Stimulated activated CD8-positive, alpha-beta memory T cell treated with anti-CD3 and anti-CD28 coated beads, Interleukin-7, amount 100 ng/mL, for 1 hour (primary cell): ENCODE measurements around the gene HELZ.

ENCODE experiments used
- DNase-seq, 2 donors: peaks; one replicate each; pipeline ENCODE4 v3.0.0-alpha.2; 2020; ENCODE audit warnings: low read depth in 2 of 2

HELZ gene

GRCh38 chr17:67194134-67194533, 50.9 kb downstream of the HELZ start:
- no peak for DNase-seq

DNA sequence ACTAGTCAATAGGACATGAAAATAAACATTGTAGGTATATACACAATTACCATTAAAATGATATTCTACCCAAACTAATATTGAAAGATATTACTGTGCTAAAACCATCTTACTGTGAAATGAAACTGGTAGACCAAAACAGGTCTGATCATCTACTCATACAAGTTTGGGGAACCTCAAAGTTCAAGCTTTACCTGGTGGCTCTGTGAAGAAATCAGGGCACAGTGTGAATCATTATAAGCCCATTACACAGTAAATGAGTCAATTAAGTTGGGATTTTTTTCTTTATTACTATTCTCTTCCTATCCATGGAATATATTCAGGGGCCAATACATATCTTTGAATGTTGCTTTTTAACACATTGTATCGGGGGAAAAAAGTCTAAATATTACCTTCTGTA, 57.1 kb downstream of the HELZ start:
- no peak for DNase-seq

DNA sequence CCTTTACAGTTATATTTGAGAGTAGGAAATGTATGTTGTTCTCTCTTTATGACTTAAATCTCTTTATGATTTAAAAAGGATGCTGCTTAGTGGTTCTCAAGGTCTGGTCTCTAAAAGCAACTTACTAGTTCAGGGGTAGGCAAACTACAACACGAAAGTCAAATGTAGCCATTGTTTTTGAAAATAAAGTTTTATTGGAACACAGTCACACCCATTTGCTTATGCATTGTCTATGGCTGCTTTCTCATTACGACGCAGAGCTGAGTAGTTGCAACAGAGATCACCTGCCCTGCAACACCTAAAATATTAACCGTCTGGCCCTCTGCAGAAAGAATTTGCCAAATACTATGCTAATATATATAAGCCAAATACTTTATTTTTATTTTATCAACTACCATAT, 58.2 kb downstream of the HELZ start:
- no peak for DNase-seq

GRCh38 chr17:67183531-67183930, 61.5 kb downstream of the HELZ start:
- DNase-seq, result no peak

- no peak for DNase-seq
Measured at GRCh38 chr17:67181825-67182224, 63.2 kb downstream of the HELZ start.

- DNase-seq, result no peak
Measured at GRCh38 chr17:67180275-67180674, 64.7 kb downstream of the HELZ start.

GRCh38 chr17:67178555-67178954, 66.4 kb downstream of the HELZ start:
- DNase-seq, result no peak

GRCh38 chr17:67177732-67178131, 67.3 kb downstream of the HELZ start:
- no peak for DNase-seq

DNA sequence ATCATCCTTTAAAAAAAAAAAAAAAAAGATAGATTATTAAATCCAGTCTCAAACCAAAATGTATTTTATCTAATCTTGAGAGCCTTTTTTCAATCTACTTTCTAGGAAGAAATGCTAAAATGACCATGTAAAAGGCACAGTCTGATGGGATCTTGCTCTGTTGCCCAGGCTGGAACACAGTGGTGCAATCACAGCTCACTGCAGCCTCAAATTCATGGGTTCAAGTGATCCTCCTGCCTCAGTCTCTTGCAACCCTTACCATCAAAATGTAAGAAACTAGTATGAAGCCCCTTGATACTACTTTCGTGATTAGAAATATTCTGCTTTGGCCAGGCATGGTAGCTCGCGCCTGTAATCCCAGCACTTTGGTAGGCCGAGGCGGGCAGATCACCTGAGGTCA, 70.8 kb downstream of the HELZ start:
- no peak for DNase-seq

DNA sequence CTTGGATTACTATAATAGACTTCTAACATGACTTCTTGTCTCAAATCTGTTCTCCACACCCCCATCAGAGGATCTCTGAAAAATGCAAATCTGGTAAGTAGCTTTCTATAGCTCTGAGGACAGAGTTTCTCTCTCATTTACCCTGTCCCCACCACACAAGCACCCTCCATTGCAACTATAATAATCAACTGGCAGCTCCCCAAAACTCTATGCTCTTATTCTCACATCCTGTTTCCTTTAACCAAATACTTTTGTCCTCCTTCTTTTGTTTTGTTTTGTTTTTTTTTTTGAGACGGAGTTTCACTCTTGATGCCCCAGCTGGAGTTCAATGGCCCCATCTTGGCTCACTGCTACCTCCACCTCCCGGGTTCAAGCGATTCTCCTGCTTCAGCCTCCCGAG, 73.4 kb downstream of the HELZ start:
- no peak for DNase-seq

DNA sequence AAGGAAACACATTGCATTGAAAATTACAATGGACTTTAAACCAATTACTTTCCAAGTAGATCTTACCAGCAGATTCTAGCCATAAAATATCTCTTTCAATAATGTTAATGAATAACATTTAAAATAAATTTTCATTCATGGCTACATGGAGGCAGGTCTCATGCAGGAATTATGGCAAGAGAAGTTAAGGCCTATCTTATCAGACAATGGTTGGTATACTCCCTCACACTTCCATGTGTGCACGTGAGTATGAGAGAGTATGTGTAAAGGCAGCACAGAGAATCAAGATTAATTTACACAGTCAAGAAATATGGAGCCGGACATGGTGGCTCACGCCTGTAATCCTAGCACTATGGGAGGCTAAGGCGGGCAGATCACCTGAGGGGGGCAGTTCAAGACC, 76.5 kb downstream of the HELZ start:
- no peak for DNase-seq

- DNase-seq, result no peak
Measured at GRCh38 chr17:67165201-67165600, 79.8 kb downstream of the HELZ start.

GRCh38 chr17:67164302-67164701, 80.7 kb downstream of the HELZ start:
- DNase-seq, result no peak

- no peak for DNase-seq
Measured at GRCh38 chr17:67162771-67163170, 82.2 kb downstream of the HELZ start.

GRCh38 chr17:67161573-67161972, 83.4 kb downstream of the HELZ start:
- DNase-seq, result no peak

DNA sequence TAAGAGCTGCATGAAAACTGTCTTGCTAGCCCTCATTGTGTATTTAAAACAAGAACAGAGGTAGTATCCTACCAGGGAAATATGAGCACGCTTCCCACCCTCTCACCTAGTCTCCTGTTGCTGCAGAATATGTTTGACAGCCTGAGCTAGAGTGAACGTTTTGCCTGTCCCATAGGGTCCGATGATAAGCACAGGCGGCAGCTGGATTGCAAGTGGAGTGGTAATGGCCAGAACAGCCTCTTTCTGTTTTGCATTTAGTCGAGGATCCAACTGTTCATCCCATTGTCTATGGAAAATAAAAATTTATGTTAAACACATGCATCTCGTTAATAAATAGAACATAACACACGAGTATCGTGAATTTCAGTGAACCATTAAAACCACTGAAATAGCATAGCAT, 84.2 kb downstream of the HELZ start:
- DNase-seq, result no peak

- DNase-seq, result no peak
Measured at GRCh38 chr17:67157732-67158639, 87.0 kb downstream of the HELZ start.

- no peak for DNase-seq
Measured at GRCh38 chr17:67156269-67157199, 88.5 kb downstream of the HELZ start.

DNA sequence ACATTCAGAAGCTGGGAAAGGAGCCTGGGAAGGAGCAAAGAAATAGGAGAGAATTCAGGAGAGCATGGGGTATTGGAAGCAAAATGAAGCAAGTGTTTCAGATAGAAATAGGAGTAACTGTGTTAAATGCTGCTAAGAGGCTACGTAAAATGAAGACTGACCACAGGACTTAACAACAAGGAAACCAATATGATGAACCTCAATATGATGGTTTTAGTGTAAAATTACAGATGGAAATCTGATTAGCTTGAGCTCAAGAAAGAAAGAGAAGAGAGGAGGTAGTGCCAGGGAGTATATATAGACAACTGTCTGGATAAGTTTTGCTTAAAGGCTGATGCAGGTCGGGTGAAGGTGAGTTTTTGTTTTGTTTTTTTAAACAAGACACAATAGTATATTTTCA, 92.2 kb downstream of the HELZ start:
- DNase-seq, result no peak

DNA sequence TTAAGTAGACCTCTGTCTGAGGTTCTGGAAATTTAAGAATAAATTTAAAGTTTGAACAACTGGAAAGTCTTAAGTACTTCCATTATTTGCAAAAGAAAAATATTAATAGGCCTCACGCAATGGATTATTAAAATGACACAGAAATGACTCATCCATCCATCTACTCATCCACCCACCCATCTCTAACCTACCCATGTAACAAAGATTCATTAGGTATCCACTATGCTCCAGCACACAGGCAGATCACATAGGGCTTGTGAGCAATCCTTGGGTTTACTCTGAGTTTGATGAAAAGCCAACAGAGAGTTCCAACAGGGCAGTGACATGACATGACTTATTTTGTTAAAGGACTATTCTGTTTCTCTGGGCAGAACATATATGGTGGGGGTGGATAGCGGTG, 93.3 kb downstream of the HELZ start:
- no peak for DNase-seq

GRCh38 chr17:67150826-67151225, 94.2 kb downstream of the HELZ start:
- DNase-seq, result no peak

DNA sequence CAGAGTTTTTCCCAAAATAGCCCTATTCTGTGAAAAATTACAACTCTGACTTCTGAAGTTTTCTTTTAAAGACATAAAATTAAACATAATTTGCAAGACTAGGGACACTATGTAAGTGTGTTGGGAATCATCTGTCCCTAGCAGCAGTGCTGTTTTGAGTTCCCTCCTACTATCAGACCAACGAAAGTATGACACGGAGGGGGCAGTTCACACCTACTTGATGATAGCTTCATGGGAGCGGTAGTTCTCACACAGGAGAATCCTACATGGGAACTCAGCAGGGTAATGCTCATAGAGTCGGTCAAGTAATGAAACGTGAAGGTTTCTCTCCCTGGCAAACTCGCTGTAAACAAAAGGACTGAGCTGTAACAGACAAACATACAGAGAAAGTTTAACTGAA, 96.6 kb downstream of the HELZ start:
- no peak for DNase-seq
